ENCODE measurements around the gene LIN7B. TPM values are rescaled to one million over a fixed set of nuclear protein-coding genes. Genes with fewer than 3 reads are reported as not detected.

The LIN7B gene
- total RNA-seq, 2 experiments from 2014 or later = 2.1 to 4.4 TPM

DNA sequence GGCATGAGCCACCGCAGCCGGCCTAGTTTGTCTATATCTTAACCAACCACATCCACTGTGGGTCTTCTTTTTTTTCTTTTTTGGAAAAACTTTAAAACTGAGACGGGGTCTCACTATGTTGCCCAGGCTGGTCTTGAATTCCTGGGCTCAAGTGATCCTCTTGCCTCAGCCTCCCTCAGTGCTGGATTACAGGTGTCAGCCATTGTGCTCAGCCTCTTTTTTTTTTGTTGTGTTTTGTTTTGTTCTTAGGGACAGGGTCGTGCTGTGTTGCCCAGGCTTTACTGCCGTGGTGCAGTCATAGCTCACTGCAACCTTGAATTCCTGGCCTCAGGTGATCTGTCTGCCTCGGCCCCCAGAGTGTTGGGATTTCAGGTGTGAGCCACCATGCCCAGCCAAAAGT, 21.5 kb upstream of the LIN7B start:
- ATAC-seq (no peak), DNase-seq (no peak)
- peaks cover 48% of the 10 kb centered on the region for H3K36me3 Mint-ChIP-seq (ENCODE audit: low read depth)
- H3K9me3 Mint-ChIP-seq = no peaks in the 10 kb centered on the region
- H3K4me3 Mint-ChIP-seq = no peak overlapping the region
- CTCF ChIA-PET = interaction anchor here (1.1 kb wide), 1 partner anchor 122 kb away, joined by 3 read pairs; no protein-coding TSS in a partner anchor
- H3K4me1 Mint-ChIP-seq (ENCODE audit: low read depth) = peaks cover 29% of the 10 kb centered on the region
- POLR2A ChIA-PET = interaction anchor here (1.5 kb wide), 1 partner anchor 93 kb away, joined by 5 read pairs; no protein-coding TSS in a partner anchor
- TF ChIP-seq, protein P1, sequence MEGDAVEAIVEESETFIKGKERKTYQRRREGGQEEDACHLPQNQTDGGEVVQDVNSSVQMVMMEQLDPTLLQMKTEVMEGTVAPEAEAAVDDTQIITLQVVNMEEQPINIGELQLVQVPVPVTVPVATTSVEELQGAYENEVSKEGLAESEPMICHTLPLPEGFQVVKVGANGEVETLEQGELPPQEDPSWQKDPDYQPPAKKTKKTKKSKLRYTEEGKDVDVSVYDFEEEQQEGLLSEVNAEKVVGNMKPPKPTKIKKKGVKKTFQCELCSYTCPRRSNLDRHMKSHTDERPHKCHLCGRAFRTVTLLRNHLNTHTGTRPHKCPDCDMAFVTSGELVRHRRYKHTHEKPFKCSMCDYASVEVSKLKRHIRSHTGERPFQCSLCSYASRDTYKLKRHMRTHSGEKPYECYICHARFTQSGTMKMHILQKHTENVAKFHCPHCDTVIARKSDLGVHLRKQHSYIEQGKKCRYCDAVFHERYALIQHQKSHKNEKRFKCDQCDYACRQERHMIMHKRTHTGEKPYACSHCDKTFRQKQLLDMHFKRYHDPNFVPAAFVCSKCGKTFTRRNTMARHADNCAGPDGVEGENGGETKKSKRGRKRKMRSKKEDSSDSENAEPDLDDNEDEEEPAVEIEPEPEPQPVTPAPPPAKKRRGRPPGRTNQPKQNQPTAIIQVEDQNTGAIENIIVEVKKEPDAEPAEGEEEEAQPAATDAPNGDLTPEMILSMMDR (IDR thresholded peaks at IDR 0.05) = no peak
- intact Hi-C loops (cut with micrococcal nuclease) = no loop called here
- H3K27ac Mint-ChIP-seq = no peak overlapping the region
- no peaks in the 10 kb centered on the region for H3K27me3 Mint-ChIP-seq

DNA sequence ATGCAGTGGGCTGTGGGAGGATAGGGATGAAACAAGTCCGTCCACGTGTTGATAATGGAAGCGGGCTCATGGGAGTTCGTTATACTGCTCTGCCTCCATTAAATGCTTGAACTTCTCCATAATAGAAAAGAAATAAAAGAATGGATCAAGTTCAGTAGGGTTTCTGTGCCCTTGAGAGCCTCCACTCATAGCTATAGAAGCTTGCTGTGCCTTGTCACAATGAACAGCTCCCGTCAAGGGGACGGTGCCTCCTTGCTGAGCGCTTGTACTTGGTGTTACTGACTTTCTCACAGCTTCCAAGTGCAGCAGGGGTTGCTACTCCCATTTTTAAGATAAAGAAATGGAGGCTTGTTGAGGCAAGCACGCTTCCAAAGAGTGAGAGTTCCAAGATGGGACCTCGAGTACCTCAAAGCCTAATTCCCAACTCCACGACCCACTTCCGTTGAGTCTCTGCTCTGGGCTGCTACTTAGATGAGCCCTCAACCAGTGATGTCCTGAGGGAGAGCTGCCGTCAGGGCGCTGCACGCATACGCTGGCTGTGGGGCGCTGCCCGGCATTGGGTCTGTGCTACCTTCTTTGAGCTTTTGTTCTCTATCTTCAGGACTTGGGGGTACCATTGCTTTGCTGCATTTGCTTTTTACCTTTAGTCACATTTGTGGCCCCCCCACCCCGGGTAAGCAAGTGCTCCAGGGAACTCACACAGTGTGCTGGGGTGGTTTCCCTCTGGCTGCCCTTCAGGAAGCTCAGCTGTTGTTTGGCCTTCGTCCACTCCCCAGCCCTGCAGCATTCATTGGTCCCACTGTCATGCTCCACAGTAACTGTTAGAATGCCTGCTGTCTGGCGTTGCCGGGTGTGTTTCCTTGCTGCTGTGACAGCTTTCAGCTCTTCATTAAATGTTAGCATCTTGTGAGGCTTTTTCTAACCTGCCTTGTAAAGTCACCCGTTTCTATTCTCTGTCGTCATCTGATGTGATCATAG, 19.4 kb upstream of the LIN7B start:
- no peaks in the 10 kb centered on the region for H3K9me3 Mint-ChIP-seq
- ATAC-seq (no peak), DNase-seq (no peak)
- H3K36me3 Mint-ChIP-seq (ENCODE audit: low read depth) = peaks cover 52% of the 10 kb centered on the region
- H3K27ac Mint-ChIP-seq = no peak overlapping the region
- POLR2A ChIA-PET = interaction anchor here (0.6 to 2.2 kb wide), 7 partner anchors 8 to 815 kb away, joined by 3 to 14 read pairs (median 6); partner anchors contain the start of gene PPFIA3
- no peaks in the 10 kb centered on the region for H3K27me3 Mint-ChIP-seq
- H3K4me3 Mint-ChIP-seq = no peak overlapping the region
- H3K4me1 Mint-ChIP-seq (ENCODE audit: low read depth) = peaks cover 21% of the 10 kb centered on the region
- TF ChIP-seq, protein P1 (IDR thresholded peaks at IDR 0.05) = no peak
- CTCF ChIA-PET = interaction anchor here (0.7 to 3.1 kb wide), 6 partner anchors 11 to 114 kb away, joined by 3 to 19 read pairs (median 6); partner anchors contain the start of gene LIN7B
- intact Hi-C loops (cut with micrococcal nuclease) = loop anchor here (5.0 kb wide), 1 partner anchor 53 kb away; no protein-coding TSS in a partner anchor

DNA sequence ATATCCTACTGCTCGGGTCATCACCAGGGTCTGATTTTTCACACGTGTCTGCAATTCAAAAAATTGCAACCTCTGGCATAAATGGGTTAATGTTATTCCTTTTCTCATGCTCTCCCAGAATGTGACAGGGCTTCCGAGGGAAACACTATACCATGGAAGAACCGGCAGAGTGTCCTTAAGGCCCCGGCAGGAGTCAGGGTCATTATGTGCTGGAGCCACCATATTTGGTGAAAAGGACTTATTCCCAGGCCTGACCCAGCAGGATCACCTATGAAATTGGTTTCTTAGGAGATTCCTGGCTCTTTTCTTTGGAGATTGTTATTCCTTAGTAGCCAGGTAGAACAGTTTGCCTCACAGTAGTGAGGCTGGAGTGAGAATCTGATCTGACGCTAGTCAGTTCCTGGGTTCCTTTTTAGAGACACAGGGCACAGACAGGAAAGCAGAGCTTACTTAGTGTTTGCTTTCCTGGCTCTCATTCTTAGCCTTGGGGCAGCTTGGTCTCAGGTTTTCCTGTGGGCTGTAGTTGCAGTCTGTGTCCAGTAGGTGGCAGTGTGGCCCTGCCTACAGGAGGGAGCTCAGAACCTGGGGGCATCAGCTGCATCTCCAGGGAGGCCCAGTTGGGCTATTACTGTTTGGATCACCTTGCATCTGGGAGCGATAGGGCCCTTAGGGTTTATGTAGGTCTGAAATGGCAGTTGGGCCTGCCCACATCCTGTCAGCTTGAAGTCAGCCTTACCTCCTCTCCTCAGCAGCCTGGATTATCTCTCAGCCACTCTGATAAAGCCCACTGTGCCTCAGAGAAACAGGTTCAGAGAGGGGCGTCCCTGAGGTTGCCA, 16.5 kb upstream of the LIN7B start:
- Mint-ChIP-seq H3K4me1 (ENCODE audit: low read depth) (peaks cover 2% of the 10 kb centered on the region), H3K9me3 (no peaks in the 10 kb centered on the region), H3K36me3 (ENCODE audit: low read depth) (peaks cover 45% of the 10 kb centered on the region), H3K27ac (peak overlapping the region; percentile 46), H3K4me3 (no peak overlapping the region), H3K27me3 (no peaks in the 10 kb centered on the region)
- TF ChIP-seq, protein P1 (IDR thresholded peaks at IDR 0.05) = peak; percentile 99
- intact Hi-C loops (cut with micrococcal nuclease) = loop anchor here (5.0 kb wide), 1 partner anchor 50 kb away; no protein-coding TSS in a partner anchor
- ChIA-PET CTCF (interaction anchor here (0.6 to 2.8 kb wide), 49 partner anchors 9 to 431 kb away, joined by 3 to 52 read pairs (median 4); partner anchors contain the start of genes CGB7, GYS1, HRC and LIN7B), POLR2A (interaction anchor here (0.7 to 1.8 kb wide), 8 partner anchors 8 to 49 kb away, joined by 3 to 7 read pairs (median 5); partner anchors contain the start of gene LIN7B)
- ATAC-seq (peak; percentile 92), DNase-seq (peak; percentile 81)

DNA sequence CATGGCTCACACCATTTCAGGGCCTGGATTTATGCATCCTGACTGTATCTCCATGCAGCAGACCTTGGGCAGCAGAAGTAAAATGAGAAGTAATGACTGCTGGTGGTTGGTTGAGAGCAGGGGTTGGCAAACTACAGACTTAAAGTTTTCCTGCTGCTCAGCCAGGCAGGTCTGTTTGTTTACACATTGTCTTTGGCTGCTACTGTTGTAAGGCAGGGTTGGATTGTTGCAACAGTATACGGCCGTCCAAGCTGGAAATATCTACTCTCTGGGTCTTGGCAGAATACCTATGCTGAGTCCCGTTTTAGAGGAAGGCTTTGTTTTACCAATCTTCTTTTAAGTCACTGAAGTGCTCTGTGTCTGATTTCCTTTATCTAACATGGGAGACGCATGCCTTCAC, 15.4 kb upstream of the LIN7B start:
- intact Hi-C loops (cut with micrococcal nuclease) = loop anchor here (5.0 kb wide), 1 partner anchor 49 kb away; no protein-coding TSS in a partner anchor
- Mint-ChIP-seq H3K4me3 (no peak overlapping the region), H3K9me3 (no peaks in the 10 kb centered on the region), H3K27me3 (no peaks in the 10 kb centered on the region), H3K36me3 (ENCODE audit: low read depth) (peaks cover 45% of the 10 kb centered on the region), H3K4me1 (ENCODE audit: low read depth) (no peaks in the 10 kb centered on the region), H3K27ac (no peak overlapping the region)
- ChIA-PET CTCF (interaction anchor here (1.4 to 2.8 kb wide), 13 partner anchors 11 to 214 kb away, joined by 3 to 52 read pairs (median 12); partner anchors contain the start of gene LIN7B), POLR2A (interaction anchor here (0.5 to 1.8 kb wide), 3 partner anchors 12 to 1500 kb away, joined by 3 to 7 read pairs (median 7); partner anchors contain the start of gene LIN7B)
- ATAC-seq = no peak
- no peak for DNase-seq
- TF ChIP-seq, protein P1 (IDR thresholded peaks at IDR 0.05) = no peak
